Stimulated activated effector memory CD8-positive, alpha-beta T cell treated with anti-CD3 and anti-CD28 coated beads, Interleukin-12 subunit alpha, Interleukin-12 subunit beta, amount 100 ng/mL, for 72 hours (primary cell): ENCODE measurements around the gene FN3K.

Experiments
- ATAC-seq: fragments of 150-1000 bp; cut with Tn5 transposase; 2 replicates; pipeline ENCODE4 v1.10.0; 2021
- DNase-seq, 2 donors: peaks; one replicate each; pipeline ENCODE4 v3.0.0; 2021 to 2022; ENCODE audit warnings: low spot score in 2 of 2
- H3K27ac Mint-ChIP-seq: one replicate; pipeline ENCODE4 v1.8.0; 2022; ENCODE audit warnings: mild to moderate bottlenecking, mixed read lengths
- H3K36me3 Mint-ChIP-seq: one replicate; pipeline ENCODE4 v1.8.0; 2022; ENCODE audit warnings: mild to moderate bottlenecking, mixed read lengths
- H3K4me1 Mint-ChIP-seq: one replicate; pipeline ENCODE4 v1.8.0; 2022; ENCODE audit warnings: mixed read lengths
- H3K4me3 Mint-ChIP-seq: one replicate; pipeline ENCODE4 v1.8.0; 2022; ENCODE audit warnings: mild to moderate bottlenecking, mixed read lengths
- H3K9me3 Mint-ChIP-seq: one replicate; pipeline ENCODE4 v1.8.0; 2022; ENCODE audit warnings: mixed read lengths

FN3K gene

GRCh38 chr17:82716203-82717010, 19.0 kb upstream of the FN3K start, which contains the start of gene FN3KRP:
FN3KRP (plus strand) TSS chr17:82716706; CDS start chr17:82716756, 50 bp downstream.
- Mint-ChIP-seq H3K36me3 (peaks cover 40% of the 10 kb centered on the region), H3K4me1 (peaks cover 24% of the 10 kb centered on the region), H3K9me3 (no peaks in the 10 kb centered on the region), H3K27ac (peak within 1 kb of the TSS; percentile 75), H3K4me3 (peak within 1 kb of the TSS; percentile 65)
- ATAC-seq, result peak; percentile 91
- DNase-seq, result peak; percentile 73 to 89

GRCh38 chr17:82718986-82719685, 16.3 kb upstream of the FN3K start:
- no peak overlapping the region for H3K4me3 Mint-ChIP-seq
- DNase-seq, result no peak
- H3K9me3 Mint-ChIP-seq, result no peaks in the 10 kb centered on the region
- ATAC-seq, result no peak
- H3K4me1 Mint-ChIP-seq, result peaks cover 29% of the 10 kb centered on the region
- peaks cover 61% of the 10 kb centered on the region for H3K36me3 Mint-ChIP-seq
- no peak overlapping the region for H3K27ac Mint-ChIP-seq

- no peak for DNase-seq
- Mint-ChIP-seq H3K4me3 (no peak overlapping the region), H3K9me3 (no peaks in the 10 kb centered on the region), H3K4me1 (peaks cover 29% of the 10 kb centered on the region), H3K27ac (peak overlapping the region; percentile 10), H3K36me3 (peaks cover 71% of the 10 kb centered on the region)
- ATAC-seq, result no peak
Observed at GRCh38 chr17:82720204-82720603, 15.2 kb upstream of the FN3K start.

DNA sequence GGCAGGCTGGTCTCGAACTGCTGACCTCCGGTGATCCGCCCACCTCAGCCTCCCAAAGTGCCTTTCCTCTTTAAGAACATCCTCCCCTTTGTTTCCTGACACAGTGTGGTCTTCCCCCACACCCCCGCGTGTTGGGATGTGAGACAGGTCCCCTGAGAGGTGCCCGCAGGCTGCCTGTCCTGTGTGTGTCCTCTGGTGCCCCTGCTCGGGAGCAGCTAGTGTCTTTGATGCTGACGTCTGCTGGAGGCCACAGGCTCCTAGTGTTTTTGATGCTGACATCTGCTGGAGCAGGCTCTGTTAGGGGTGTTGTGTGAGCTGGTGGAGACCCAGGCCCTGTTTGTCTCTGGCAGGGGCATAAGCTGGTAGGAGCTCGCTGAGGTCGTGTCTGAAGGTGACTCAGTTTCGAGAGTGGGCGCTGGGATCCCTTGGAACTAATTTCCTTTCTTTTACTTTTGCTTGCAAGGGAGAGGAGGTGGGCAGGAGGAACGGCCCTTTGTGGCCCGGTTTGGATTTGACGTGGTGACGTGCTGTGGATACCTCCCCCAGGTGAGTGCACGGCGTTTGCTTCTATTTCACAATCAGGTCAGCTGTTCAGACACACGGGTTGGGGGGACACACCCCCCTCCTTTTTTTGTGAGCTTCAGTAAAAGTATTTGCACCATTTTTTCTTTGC, 12.9 kb upstream of the FN3K start:
- ATAC-seq (no peak), DNase-seq (no peak)
- peaks cover 14% of the 10 kb centered on the region for H3K4me1 Mint-ChIP-seq
- H3K27ac Mint-ChIP-seq, result no peak overlapping the region
- peaks cover 85% of the 10 kb centered on the region for H3K36me3 Mint-ChIP-seq
- H3K9me3 Mint-ChIP-seq, result no peaks in the 10 kb centered on the region
- no peak overlapping the region for H3K4me3 Mint-ChIP-seq

DNA sequence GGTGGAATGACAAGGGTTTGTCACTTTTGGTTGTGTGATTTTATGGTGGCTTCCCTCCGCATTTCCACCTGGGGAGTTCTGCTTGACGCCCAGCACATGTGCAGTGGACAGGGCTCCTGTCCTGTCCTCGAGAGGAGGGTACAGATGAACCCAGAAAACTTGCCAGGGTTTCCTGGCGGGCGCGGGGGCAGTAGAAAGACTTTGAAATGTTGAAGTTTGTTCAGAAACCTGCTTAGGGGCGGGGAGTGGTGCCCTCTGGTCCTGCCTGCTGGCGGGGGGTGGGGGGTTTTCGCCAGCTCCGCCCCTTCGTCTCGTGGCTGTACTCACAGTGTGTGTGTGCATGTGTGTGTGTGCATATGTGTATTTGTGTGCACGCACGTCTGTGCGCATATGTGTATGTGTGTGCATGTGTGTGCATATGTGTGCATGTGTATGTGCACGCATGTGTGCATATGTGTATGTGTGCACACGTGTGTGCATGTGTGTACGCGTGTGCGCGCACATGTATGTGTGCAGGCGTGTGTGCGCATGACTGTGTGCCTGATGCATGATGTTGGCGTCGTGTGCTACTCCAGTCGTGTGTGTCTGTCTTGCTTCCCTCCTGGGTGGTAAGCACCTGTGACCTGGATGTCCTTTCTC, 12.1 kb upstream of the FN3K start:
- ATAC-seq (no peak), DNase-seq (no peak)
- Mint-ChIP-seq H3K36me3 (peaks cover 85% of the 10 kb centered on the region), H3K27ac (no peak overlapping the region), H3K4me3 (no peak overlapping the region), H3K4me1 (peaks cover 6% of the 10 kb centered on the region), H3K9me3 (no peaks in the 10 kb centered on the region)

- no peak for ATAC-seq
- no peak for DNase-seq
- Mint-ChIP-seq H3K36me3 (peaks cover 74% of the 10 kb centered on the region), H3K4me1 (peaks cover 5% of the 10 kb centered on the region), H3K4me3 (no peak overlapping the region), H3K9me3 (no peaks in the 10 kb centered on the region), H3K27ac (no peak overlapping the region)
Observed at GRCh38 chr17:82726427-82726826, 9.0 kb upstream of the FN3K start.

DNA sequence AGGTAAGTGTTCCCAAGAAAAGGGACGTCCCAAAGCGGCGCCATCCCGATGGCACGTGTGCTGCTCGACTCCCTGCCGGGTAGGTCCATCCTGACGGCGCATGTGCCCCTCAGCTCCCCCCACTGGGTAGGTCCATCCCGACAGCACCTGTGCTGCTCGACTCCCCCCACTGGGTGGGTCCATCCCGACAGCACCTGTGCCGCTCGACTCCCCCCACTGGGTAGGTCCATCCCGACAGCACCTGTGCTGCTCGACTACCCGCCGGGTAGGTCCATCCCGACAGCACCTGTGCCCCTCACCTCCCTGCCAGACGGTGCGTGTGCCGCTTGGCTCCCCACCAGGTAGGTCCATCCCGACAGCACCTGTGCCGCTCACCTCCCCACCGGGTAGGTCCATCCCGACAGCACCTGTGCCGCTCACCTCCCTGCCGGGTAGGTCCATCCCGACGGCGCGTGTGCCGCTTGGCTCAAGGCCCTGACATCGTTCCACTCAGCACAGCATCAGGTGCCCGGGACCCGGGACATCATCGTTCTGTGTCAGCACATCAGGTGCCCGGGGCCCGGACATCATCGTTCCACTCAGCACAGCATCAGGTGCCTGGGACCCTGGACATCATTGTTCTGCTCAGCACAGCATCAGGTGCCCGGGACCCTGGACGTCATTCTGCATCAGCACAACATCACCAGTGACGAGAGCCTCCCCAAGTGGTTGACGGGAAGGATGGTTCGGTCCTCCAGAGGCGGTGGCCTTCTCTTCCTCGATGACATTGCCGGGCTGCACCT, 5.7 kb upstream of the FN3K start:
- peaks cover 7% of the 10 kb centered on the region for H3K9me3 Mint-ChIP-seq
- H3K4me1 Mint-ChIP-seq, result no peaks in the 10 kb centered on the region
- H3K27ac Mint-ChIP-seq, result no peak overlapping the region
- no peak for ATAC-seq
- no peak for DNase-seq
- H3K36me3 Mint-ChIP-seq, result peaks cover 65% of the 10 kb centered on the region
- H3K4me3 Mint-ChIP-seq, result no peak overlapping the region

DNA sequence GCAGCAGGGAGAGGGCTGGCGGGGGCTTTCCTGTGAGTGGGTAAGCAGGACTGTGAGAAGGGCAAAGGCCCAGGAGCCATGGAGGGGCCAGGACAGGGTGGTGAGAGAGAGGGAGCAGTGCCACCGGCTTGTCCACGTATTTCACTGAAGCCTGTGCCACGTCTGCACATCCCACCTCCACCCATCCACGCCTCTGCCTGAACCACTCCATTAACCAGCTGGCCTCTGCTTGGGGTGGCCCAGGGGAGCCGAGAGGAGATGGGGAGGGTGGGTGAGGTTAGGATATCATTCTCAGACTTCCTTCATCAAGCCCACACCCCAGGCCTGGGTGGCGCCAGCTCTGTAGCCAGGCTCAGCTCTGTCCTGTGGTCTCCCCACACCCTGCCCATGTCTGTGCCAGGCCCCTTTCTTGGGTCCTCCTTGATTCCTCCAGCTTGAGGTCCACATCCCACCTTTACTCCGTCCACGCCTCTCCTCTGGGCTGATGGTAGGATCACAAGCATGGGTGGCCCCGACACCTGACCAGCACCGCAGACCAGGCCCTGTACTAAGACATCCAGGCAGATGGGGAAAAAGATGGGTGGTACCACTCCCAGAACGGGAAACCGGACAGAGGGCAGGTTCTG, 3.2 kb upstream of the FN3K start:
- ATAC-seq, result no peak
- DNase-seq, result no peak

GRCh38 chr17:82736511-82737185, 1.2 kb downstream of the FN3K start:
- DNase-seq (no peak), ATAC-seq (no peak)
- Mint-ChIP-seq H3K4me3 (peak overlapping the region; percentile 49), H3K36me3 (peaks cover 15% of the 10 kb centered on the region), H3K4me1 (no peaks in the 10 kb centered on the region), H3K27ac (no peak overlapping the region), H3K9me3 (peaks cover 13% of the 10 kb centered on the region)

More for the DNA sequence above, 3.2 kb upstream of the FN3K start:
- no peaks in the 10 kb centered on the region for H3K4me1 Mint-ChIP-seq
- H3K27ac Mint-ChIP-seq, result no peak overlapping the region
- H3K9me3 Mint-ChIP-seq, result peaks cover 7% of the 10 kb centered on the region
- no peak overlapping the region for H3K4me3 Mint-ChIP-seq
- H3K36me3 Mint-ChIP-seq, result peaks cover 40% of the 10 kb centered on the region

DNA sequence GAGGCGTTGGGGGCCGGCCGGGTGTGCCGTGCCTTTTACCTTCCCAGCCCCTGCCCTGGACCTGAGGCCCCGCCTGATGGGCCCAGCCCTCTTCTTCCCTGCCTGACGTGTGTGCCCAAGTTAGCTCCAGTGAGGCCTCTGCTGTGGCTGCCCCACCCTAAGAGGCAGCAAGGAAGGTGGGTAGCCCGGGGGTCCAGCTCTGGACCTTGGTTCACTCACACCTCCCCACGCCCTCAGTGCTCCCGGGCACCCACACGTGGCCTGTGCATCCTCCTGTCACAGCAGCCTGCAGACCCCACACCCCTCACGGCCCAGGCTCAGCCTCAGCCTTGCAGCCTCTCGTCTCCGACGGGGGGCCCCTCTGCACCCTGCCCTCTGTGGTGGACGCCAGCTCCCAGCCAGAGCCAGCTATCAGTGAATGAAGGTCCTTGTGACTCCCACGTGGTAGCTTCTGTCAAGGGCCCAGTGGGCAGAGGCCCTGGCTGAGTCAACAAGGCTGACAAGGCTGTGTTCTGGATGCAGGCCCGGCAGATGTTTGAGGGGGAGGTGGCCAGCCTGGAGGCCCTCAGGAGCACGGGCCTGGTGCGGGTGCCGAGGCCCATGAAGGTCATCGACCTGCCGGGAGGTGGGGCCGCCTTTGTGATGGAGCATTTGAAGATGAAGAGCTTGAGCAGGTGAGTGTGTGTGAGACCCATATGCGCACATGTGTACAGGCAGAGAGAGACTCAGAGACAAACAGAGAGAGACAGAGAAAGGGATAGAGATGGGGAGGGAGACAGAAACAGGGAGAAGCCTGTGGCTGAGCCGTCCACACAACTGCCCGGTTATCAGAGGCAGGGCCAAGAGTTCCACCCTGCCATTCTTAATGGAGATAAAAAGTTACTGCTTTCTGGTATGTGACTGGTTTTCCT, 2.8 kb downstream of the FN3K start:
- ATAC-seq, result no peak

DNA sequence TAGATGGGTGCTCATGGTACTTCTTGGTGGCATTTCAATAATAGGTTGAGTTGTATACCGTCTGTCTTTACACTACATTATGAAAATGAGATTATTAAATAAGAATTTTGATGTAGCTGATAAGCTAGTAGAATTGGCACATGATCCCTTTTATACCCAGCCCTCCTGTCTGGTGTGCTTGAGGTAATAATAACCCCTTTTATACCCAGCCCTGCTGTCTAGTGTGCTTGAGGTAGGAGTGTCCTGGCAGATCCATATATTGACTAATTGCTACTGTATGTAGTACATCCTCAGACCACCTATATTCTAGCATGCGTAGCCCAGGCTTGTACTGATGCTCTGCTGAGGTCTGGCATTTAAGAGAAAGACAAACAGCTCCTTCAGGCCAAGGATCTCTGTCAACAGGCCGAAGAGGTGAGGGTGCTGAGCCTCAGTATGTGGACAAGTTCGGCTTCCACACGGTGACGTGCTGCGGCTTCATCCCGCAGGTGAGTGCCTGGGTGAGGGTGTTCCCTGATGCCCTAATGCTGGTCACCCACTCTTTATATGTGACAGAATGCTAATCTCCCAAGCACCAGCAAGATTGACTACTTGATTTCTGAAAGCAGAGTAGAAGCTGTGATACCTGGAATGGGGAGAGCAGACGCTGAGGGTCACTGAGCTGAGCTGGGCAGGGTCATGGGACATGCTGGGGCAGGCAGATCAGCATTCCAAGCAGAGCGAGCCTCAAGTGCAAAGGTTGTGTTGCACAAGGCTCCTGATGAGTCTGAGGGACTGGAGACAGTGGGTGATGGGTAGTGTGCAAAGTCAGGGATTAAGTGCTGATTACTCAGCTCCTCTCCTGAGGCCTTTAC, 5.7 kb downstream of the FN3K start:
- DNase-seq (no peak), ATAC-seq (no peak)
- H3K27ac Mint-ChIP-seq, result no peak overlapping the region
- H3K4me3 Mint-ChIP-seq, result no peak overlapping the region
- H3K9me3 Mint-ChIP-seq, result peaks cover 6% of the 10 kb centered on the region
- H3K36me3 Mint-ChIP-seq, result no peaks in the 10 kb centered on the region
- H3K4me1 Mint-ChIP-seq, result no peaks in the 10 kb centered on the region

More for the DNA sequence above, 2.8 kb downstream of the FN3K start:
- Mint-ChIP-seq H3K36me3 (peaks cover under 1% of the 10 kb centered on the region), H3K9me3 (peaks cover 10% of the 10 kb centered on the region), H3K4me1 (no peaks in the 10 kb centered on the region), H3K27ac (no peak overlapping the region), H3K4me3 (no peak overlapping the region)
- no peak for DNase-seq
